GM21367 (cell line): ENCODE measurements around the gene TNS3.

Source experiments
- ATAC-seq: cut with Tn5 transposase; IDR thresholded peaks from one replicate; pipeline ENCODE4 v1.9.1; 2021; ENCODE audit not compliant: unreplicated experiment

The TNS3 gene

DNA sequence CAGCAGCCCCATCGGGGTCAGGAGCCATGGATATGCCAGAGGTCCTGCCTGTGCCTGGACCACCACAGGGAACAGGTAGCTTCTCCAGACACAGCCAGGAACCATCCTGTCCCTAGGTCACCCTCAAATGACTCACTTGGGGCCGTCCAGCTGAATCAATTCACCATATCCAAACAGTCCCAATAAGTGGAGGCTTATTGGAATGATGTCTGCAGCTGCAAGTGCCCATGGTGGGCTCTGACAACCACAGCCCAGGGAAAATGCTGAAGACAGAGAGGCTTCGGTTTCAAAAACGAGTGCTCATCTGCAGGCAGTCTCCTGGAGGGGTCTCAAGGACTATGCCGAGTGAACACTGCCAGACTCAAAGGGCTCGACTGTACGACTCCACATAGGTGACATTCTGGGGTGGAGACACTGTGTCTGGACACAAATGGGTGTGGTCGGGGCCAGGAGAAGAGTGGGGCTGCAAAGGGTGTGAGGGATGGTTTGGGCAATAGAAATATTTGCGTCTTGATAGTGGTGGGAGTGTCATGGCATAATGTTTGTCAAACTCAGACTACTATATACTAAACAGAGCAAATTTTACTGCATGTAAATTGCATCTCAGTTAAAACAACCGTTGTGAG, 204.8 kb downstream of the TNS3 start:
- no peak for ATAC-seq

- ATAC-seq, result no peak
Observed at GRCh38 chr7:47375121-47375938, 206.6 kb downstream of the TNS3 start.

GRCh38 chr7:47374538-47374937, 207.4 kb downstream of the TNS3 start:
- ATAC-seq, result no peak

DNA sequence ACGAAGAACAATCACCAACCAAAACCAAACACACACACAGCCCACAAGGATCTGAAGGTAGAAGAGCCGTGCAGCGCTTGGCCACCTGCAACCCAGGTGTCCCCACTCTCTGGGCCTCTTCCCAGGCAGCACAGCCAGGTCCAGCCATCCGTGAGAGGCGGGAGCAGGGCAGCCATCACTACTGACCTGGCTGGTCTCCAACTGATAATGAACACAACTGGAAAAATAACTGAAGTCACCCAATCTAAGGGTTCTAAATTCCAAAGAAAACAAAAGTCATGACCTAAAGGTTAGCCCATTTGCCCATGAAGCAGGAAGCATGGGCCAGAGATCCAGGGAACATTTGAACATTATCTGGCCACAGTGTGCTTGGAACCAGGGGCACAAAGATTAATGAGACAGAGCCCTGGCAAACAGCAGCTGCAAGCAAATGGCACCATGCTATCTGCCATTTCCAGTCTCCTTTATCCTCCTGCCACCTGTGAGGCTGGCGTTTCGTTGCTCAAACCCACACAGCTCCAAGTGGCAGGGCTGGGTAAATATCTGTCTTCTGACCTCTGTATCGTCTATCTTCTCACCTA, 207.9 kb downstream of the TNS3 start:
- ATAC-seq, result no peak

DNA sequence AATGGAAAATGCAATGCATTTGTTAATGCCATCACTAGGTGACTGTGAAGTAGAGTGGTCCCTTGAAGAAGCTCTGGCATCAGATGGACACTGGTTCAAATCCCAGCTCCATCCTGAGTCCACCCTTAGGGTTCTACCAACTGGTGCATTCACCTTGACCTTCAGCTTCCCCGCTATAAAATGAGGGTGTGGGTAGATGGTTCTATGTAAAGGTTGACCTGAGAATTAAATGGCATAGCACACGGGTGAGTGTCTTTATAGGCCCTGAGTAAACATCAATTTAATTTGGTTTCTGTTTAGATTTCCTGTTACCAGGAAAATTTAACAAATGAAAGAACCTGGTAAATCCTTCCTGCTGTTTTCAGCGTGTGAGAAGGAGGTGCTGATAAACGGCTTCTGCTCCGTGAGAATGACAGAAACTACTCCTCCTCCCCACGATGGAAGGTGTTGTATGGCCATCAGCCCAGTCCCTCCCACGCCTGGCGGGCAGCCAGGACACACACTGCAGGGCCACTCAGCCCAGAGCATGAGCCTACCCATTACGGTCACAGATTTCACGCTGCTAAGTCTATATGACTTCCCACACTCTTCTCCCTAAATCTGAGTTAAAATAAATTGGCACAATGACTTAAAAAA, 210.1 kb downstream of the TNS3 start:
- ATAC-seq, result no peak

GRCh38 chr7:47371317-47371716, 210.6 kb downstream of the TNS3 start:
- no peak for ATAC-seq

- ATAC-seq, result no peak
Observed at GRCh38 chr7:47370461-47371042, 211.4 kb downstream of the TNS3 start.

DNA sequence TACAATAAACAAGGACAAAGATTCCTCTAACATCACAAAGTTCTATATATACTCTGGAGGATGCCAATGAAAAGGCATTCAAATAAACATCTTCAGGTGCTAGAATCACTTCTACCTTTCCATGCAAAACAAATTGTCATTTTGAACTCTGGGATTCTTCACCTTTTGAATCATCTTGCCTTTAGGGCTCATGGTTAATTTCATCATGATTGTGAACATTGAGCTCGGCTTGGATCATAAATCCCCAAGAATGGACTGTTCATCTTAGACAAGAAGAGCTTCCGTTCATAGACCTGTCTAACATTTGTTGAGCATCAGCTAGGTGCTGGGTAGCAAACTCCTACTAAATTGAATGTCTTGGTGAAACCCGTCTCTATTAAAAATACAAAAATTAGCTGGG, 212.2 kb downstream of the TNS3 start:
- ATAC-seq, result no peak

DNA sequence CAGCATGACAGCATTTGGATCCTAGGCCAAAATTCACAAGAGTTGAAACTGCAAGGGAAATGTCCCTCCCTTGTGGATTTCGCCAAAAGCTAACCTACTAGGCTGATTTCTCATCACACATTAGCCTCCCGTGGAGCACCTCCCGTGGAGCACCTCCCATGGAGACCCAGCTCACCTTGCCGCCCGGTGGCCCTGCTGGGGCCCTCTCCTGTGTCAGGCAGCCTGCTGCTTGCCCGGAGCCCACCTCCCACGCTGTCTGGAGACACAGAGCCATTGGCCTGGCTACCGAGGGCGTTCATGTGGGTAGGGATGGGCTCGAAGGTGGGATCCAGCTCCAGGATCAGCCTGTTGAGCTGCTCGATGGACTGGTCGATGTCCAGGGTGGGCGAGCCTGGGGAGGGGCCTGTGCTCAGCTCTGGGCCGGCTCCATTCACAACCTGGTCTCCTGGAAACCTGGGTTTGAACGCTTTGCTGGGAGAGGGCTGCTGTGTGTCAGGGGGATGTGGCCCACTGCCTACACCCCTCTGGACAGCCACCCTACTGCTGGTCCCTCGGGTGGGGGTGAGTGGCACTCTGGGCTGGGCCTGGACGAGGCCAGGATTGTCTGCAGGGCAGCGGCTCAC, 213.6 kb downstream of the TNS3 start:
- ATAC-seq, result no peak

- no peak for ATAC-seq
Observed at GRCh38 chr7:47367369-47367768, 214.5 kb downstream of the TNS3 start.

DNA sequence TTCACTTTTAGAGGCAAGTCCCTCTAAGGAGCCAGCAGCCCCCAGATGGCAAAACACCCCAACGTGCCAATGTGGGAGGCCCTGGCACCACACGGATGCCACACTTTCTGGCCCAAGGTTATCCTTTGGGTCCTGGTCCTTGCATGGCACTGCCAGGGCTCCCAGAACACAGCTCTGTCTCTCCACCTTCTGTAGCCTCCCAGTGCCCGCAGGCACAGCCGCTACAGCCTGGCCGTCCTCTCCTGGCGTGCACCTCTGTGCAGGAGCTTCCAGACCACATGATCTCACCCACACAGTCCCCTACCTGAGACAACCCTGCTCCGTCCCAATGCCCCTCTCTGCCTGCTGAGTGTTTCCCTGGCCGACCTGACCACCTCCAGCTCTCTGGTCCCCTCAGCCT, 215.0 kb downstream of the TNS3 start:
- ATAC-seq, result no peak

DNA sequence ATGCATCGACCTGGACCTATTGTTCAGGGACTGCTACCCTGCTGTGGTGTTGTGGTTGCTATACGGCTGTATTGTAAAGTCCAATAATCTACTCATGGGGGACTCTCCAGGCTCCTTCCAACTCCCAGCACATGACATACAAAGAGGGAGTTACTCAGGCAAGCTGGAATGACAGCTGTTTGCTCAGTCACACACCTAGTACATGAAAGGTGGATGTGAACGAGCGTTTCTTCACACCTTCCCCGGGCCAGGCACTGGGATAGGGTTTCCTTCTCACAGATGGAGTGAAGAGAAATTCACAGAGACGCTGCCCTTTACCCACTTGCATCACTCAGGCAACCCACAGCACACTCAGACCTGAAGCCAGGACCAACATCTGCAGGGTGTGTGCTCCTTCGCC, 215.7 kb downstream of the TNS3 start:
- ATAC-seq, result no peak

DNA sequence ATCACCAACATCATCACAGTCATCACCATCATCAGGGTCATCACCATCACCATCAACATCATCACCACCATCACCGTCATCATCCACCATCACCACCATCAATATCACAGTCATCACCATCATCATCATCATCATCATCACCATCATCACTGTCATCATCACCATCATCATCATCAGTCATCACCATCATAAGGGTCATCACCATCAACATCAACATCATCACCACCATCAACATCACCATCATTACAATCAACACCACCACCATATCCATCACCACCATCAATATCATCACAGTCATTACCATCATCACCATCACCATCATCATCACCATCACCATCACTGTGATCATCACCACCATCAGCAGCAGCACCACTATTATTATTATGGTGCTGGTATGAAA, 218.9 kb downstream of the TNS3 start:
- ATAC-seq, result no peak

- no peak for ATAC-seq
Observed at GRCh38 chr7:47361746-47362215, 220.1 kb downstream of the TNS3 start.

- ATAC-seq, result no peak
Observed at GRCh38 chr7:47361236-47361635, 220.7 kb downstream of the TNS3 start.

- no peak for ATAC-seq
Observed at GRCh38 chr7:47360301-47360900, 221.5 kb downstream of the TNS3 start.

DNA sequence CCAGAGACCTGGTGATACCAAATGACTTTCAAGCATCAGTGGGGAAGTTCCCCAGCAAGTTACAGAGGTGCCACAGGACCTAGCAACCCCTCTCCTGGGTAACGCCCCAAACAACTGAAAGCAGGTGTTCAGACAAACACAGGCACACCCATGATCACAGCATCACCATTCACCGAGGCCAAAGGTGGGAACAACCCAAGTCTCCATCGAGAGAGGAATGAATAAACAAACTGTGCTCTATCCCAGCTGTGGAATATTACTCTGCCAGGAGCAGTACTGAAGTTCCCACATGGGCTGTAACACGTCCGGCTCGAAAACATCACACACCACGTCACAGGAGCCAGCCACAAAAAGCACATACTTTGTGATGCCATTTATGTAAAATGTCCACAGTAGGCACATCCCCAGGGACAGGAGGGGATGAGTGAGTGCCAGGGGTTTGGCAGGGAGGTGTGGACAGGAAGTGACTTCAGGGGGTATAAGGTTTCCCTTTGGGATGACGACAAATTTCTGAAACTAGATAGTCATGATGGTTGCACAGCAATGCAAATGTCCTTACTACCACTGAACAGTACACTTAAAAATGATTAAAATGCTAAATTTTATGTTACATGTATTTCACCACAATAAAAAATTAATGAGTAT, 222.8 kb downstream of the TNS3 start:
- no peak for ATAC-seq

GRCh38 chr7:47358357-47358756, 223.6 kb downstream of the TNS3 start:
- no peak for ATAC-seq

DNA sequence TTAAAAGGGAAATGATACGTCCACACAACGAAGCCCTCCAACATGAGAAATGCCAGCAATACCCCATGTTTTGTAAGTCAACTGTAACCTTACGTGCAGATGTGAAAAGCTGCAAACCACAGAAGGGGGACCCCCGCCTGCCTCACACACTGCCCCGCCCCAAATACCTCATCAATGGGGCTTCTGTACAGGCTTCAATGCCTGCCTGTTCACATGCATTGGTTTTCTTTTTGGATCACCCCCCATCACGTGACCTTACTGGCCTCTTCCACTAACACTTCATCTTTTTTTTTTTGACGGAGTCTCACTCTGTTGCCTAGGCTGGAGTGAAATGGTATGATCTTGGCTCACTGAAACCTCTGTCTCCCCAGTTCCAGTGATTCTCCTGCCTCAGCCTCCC, 224.0 kb downstream of the TNS3 start:
- ATAC-seq, result no peak

DNA sequence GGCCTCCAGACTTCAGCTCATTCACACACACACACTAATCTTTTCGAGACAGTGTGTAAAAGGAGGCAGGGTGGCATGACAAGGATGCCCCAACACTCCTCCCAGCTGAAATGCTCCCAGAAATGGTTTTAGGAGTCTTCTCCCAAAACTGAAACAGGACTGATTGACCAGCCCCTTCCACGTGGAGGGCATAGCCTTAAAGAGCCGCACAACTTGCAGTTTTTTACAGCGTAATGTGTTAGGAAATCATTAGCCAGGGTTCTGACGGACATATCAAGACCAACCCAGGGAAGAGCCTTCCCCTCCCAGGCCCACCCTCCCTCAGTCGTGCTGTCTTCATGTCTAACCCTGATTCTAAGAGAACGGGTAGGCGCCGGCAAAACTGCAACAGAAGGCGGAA, 224.6 kb downstream of the TNS3 start:
- no peak for ATAC-seq
